HEK293T (cell line): ENCODE results near the gene HSPA12A.

Source experiments
- BHLHE40 ChIP-seq: fragments of 450-650 bp; IDR thresholded peaks from 2 replicates; pipeline ENCODE4 v1.6.1; 2016; ENCODE audit warnings: mild to moderate bottlenecking, moderate library complexity, borderline replicate concordance
- CTBP1 ChIP-seq: fragments of 450-650 bp; IDR thresholded peaks from 2 replicates; pipeline ENCODE4 v1.6.1; 2016; ENCODE audit warnings: borderline replicate concordance
- HDGF ChIP-seq: fragments of 450-650 bp; IDR thresholded peaks from 2 replicates; pipeline ENCODE4 v1.6.1; 2017; ENCODE audit warnings: antibody characterized with exemption, borderline replicate concordance
- NFRKB ChIP-seq: fragments of 450-650 bp; IDR thresholded peaks from 2 replicates; pipeline ENCODE4 v1.6.1; 2016; ENCODE audit warnings: mild to moderate bottlenecking, moderate library complexity
- SP1 ChIP-seq: fragments of 450-650 bp; IDR thresholded peaks from 2 replicates; pipeline ENCODE4 v1.6.1; 2017
- SUZ12 ChIP-seq: fragments of 450-650 bp; IDR thresholded peaks from 2 replicates; pipeline ENCODE4 v1.6.1; 2016; ENCODE audit warnings: mild to moderate bottlenecking
- ZNF384 ChIP-seq: fragments of 450-650 bp; IDR thresholded peaks from 2 replicates; pipeline ENCODE4 v1.6.1; 2016

- TF ChIP-seq SP1 (no peak), CTBP1 (no peak), BHLHE40 (no peak), SUZ12 (no peak), NFRKB (no peak), ZNF384 (no peak), HDGF (no peak)
Observed at GRCh38 chr10:116763440-116763839, 21.1 kb upstream of the HSPA12A start.
